Mammary epithelial cell (primary cell): ENCODE measurements around the gene EIF4G2.

Source experiments
- EZH2 ChIP-seq: IDR thresholded peaks from 2 replicates; pipeline ENCODE4 v1.6.1; 2012; ENCODE audit warnings: low read length, inconsistent platforms, borderline replicate concordance
- TF ChIP-seq, protein P1 (sequence below), 2 donors: IDR thresholded peaks in 1 of 2; conservative IDR thresholded peaks in 1 of 2; 2 replicates each; pipeline ENCODE4 v1.5.1; 2011 to 2012; ENCODE audit warnings: inconsistent platforms in 2 of 2, low read length in 2 of 2, mild to moderate bottlenecking in 2 of 2, control low read depth in 1 of 2, low read depth in 1 of 2; ENCODE audit not compliant: insufficient read depth in 1 of 2; ENCODE audit errors: extremely low read depth in 1 of 2

DNA sequence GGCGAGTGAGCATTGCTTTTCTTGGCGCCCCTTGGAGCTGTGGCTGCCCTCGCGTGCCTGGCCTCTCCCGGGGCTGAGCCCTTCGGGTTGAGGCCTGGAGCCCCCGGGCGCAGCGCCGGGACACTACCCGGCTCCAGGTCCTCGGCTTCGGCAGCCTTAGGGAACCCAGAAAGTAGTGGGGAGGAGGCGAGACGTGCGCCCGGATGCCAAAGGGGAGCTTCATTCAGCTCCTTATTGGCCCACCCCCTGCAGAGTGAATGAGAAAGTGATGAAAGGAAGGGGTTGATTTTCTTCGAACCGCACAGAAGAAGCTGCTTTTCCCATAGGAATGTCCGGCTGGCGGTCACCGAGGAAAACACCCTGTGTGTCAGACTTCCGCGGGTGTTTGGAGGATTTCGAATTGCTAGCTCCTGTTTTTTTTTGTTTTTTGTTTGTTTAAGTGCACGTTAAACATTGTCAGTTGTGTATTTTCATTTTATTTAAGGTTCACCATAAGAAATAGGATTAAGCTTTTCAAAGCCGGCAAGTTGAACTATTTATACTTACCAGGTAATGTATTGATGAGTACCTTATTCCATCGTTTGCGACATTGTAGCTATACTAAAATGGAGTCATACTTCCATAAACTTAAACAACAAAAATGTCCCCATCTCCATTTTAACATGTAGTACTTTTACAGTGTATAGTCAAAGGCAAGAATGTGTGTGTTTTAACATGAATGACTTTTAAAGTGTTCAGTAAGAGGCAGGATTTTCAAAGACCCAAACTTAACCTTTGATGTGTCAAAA, 841 bp upstream of the EIF4G2 start:
- TF ChIP-seq, protein P1, sequence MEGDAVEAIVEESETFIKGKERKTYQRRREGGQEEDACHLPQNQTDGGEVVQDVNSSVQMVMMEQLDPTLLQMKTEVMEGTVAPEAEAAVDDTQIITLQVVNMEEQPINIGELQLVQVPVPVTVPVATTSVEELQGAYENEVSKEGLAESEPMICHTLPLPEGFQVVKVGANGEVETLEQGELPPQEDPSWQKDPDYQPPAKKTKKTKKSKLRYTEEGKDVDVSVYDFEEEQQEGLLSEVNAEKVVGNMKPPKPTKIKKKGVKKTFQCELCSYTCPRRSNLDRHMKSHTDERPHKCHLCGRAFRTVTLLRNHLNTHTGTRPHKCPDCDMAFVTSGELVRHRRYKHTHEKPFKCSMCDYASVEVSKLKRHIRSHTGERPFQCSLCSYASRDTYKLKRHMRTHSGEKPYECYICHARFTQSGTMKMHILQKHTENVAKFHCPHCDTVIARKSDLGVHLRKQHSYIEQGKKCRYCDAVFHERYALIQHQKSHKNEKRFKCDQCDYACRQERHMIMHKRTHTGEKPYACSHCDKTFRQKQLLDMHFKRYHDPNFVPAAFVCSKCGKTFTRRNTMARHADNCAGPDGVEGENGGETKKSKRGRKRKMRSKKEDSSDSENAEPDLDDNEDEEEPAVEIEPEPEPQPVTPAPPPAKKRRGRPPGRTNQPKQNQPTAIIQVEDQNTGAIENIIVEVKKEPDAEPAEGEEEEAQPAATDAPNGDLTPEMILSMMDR (conservative IDR thresholded peaks at IDR 0.05 in 1 of 2, IDR thresholded peaks at IDR 0.05 in 1 of 2; ENCODE audit: extremely low read depth in 1 of 2, insufficient read depth in 1 of 2, low read depth in 1 of 2, low read length in 2 of 2) = no peak
- no peak for TF ChIP-seq EZH2
